GM12873 (cell line): ENCODE results near the gene SUPT20HL2.

ENCODE experiments used
- TF ChIP-seq, protein P1 (sequence below): IDR thresholded peaks from 2 replicates; pipeline ENCODE4 v1.5.1; 2012; ENCODE audit warnings: low read depth, mild to moderate bottlenecking, moderate library complexity, low read length, control low read depth; ENCODE audit not compliant: insufficient read depth; ENCODE audit errors: missing control alignments

The SUPT20HL2 gene

DNA sequence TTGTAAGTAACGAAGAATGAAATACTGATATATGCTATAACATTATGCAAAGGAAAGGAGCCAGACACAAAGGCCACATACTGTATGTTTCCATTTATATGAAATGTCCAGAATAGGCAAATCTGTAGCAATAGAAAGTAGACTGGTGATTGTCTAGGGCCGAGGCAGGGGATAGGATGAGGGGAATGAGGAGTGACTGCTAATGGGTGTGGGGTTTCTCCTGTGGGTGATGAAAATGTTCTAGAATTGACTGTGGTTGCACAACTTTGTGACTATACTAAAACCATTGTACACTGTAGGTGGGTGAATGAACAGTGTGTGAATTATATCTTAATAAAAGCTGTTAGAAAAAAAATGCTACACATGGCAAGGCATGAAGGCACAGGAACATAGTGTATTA lies 26.6 kb upstream of the SUPT20HL2 start:
- TF ChIP-seq, protein P1, sequence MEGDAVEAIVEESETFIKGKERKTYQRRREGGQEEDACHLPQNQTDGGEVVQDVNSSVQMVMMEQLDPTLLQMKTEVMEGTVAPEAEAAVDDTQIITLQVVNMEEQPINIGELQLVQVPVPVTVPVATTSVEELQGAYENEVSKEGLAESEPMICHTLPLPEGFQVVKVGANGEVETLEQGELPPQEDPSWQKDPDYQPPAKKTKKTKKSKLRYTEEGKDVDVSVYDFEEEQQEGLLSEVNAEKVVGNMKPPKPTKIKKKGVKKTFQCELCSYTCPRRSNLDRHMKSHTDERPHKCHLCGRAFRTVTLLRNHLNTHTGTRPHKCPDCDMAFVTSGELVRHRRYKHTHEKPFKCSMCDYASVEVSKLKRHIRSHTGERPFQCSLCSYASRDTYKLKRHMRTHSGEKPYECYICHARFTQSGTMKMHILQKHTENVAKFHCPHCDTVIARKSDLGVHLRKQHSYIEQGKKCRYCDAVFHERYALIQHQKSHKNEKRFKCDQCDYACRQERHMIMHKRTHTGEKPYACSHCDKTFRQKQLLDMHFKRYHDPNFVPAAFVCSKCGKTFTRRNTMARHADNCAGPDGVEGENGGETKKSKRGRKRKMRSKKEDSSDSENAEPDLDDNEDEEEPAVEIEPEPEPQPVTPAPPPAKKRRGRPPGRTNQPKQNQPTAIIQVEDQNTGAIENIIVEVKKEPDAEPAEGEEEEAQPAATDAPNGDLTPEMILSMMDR = no peak

DNA sequence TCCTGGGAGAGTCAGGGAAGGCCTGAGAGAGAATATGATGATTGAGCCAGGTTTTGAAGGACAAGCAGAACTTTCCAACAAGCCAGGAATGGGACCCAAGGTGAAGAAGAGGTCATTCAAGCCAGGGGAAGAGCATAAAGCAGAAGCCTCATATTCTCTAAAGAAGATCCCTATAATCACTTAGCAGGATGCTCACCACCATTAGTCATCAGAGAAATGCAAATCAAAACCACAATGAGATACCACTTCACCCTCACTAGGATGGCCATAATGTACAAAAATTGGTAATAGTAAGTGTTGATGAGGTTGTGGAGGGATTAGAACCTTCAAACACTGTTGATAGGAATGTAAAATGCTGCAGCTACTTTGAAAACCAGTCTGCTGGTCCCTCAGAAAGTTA lies 26.0 kb upstream of the SUPT20HL2 start:
- TF ChIP-seq, protein P1 = no peak

DNA sequence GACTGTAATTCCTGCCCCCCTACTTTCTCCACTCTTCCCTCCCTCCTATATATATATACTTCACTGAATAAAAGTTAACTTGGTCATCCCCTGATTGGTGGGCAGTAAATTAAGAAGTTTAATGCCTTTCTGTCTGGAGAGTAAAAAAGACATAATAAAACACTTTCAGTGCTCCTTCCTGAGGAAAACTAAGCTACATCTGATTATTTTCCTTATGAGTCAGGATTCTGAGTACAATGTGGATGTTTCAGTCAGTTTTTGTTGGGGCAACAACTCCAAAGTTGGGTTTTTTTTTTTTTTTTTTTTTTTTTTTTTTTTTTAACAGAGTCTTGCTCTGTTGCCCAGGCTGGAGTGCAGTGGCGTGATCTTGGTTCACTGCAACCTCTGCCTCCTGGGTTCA lies 22.0 kb upstream of the SUPT20HL2 start:
- TF ChIP-seq, protein P1 = no peak

DNA sequence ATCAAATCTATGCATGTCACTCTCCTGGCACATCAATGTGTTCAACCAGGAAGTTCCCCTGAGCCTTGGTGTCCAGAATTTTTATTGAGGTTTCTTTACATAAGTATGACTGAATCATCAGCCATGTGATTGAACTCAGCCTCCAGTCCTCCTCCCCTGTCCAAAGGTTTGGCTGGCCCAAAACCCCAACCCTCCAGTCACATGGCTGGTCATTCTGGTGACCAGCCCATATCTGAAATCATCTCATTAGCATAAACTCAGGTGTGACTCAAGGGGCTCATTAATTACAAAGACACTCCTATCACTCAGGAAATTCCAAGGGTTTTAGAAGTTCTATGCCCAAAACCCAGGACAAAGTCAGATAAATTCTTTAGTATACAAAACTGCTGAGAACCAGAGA lies 20.6 kb upstream of the SUPT20HL2 start:
- TF ChIP-seq, protein P1 = no peak

DNA sequence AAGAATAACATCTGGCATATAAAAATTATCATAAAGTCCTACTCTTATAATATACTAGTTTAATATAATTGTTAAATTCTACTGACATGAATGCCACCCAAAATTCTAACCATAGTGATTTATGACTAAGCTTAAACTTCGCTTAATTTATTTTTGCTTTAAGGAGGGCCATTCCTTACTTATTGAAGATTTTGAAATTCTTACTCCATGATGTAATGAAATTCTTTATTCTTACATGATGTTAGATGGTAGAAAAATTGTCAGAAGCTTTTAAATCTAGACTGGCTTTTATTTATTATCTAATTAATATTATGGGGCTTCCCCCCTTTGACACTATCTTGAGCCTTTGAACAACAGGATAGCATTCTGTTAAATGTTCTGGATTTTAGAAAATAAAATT lies 19.5 kb upstream of the SUPT20HL2 start:
- TF ChIP-seq, protein P1 = no peak

DNA sequence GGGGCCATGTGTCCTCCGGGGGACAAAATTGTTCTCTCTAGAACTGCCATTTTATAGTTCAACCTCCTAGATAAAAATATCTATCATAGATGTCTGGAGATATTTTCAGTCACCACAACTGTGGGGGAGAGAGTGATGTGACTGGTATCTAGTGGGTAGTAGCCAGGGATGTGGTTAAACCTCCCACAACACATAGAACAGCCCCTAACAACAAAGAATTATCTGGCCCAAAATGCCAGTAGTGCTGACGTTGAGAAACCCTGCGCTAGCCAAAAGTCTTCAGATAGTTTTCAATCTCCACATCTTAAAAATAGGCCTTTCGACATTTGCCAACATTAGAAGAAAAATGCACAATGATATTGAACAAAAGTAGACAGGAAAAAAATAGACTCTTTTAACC lies 19.0 kb upstream of the SUPT20HL2 start:
- TF ChIP-seq, protein P1 = no peak

DNA sequence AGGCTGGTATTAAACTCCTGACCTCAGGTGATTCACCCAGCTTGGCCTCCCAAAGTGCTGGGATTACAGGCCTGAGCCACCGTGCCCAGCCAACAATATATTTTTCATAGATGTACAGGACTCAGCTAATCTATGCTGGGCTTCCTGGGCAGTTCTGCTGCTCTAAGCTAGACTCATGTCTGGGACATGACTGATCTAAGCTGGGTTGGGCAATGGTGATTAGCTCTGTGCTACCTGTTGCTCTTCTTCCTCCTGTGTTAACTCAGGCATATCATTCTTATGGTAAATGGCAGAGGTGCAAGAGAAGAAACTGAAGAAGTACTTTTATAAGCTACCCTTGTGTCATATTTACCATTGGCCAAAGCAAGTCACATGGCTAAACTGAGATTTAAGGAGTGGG lies 11.4 kb upstream of the SUPT20HL2 start:
- TF ChIP-seq, protein P1 = no peak
